Measurements from ENCODE around the gene KCNQ4.

DNA sequence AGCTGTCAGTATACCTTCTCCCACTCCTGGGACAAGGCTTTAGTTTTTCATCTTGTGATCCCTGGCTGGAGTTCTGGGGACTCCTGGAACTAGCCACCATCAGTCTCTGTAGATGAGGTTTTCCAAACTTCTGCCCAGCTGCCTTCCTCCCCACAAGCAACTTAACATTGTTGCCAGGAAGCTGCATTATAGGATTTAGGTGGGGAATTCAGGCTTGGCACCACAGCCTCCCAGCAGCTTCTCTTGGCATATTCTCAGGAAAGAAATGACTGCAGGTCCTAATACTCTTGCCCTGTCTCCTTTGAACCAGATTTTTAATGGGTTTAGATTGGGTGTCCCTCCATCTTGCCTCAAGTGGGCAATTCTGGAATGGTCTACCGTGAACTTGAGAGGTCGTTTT lies 18.6 kb upstream of the KCNQ4 start:
- TF ChIP-seq TAF1 (IDR thresholded peaks at IDR 0.05; ENCODE audit: low read depth, low read length) (no peak), POLR2AphosphoS5 (IDR thresholded peaks at IDR 0.05; ENCODE audit: low read depth, low read length) (no peak), POLR2A (IDR thresholded peaks at IDR 0.05; ENCODE audit: low read depth, low read length) (no peak), PAX5 (IDR thresholded peaks at IDR 0.05; ENCODE audit: insufficient read depth, low read length, severe bottlenecking) (no peak), SPI1 (IDR thresholded peaks at IDR 0.05; ENCODE audit: low read depth, low read length) (no peak)
